ENCODE measurements around the gene LILRB5.
"Not testable (repeated sequence)": the region's sequence is repeated elsewhere in the genome, so short reads cannot be mapped to it uniquely, and the experiment has no call there.

Gene LILRB5

DNA sequence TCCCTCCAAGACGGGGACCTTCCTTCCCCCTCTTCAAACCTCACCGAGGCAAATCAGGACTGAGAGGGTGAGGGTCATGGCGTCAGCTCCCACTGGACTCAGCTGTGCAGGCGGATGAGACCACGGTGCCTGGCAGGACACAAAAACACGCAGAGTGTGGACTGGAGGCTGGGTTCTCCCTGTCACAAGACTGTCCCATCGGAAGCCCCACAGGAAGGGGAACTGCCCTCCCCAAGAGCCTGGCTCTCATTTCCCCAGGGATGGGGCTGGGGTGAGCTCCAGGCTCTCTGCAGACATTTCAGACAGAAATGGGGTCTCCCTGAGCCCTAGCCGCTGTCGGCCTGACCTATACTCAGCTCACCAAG lies at the start of gene LILRB5:
Gene LILRB5 (minus strand): TSS at position 158 of the 365 bp plus-strand sequence. CDS start 80 bp downstream, at position 78.
- DNase-seq: no peak

DNA sequence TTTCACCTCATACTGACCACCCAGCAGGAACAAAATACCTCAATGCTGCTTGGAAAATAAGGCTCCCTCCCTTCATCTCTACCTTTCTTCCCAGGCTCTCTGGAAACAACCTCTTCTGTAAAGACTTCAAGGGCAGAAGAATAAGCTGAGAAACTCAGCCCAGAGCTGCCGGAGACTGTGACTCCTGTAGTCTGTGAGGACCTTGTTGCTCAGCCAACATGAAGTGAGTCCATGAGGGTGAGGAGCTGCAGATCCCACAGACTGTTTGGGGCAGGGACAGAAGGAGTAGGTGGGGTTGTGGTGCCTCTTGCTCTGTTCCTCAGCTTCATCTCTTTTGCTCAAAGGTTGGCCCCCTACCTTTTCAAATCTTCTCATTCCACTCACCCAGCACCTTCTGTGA lies 48.1 kb upstream of the LILRB5 start:
- DNase-seq: no peak

DNA sequence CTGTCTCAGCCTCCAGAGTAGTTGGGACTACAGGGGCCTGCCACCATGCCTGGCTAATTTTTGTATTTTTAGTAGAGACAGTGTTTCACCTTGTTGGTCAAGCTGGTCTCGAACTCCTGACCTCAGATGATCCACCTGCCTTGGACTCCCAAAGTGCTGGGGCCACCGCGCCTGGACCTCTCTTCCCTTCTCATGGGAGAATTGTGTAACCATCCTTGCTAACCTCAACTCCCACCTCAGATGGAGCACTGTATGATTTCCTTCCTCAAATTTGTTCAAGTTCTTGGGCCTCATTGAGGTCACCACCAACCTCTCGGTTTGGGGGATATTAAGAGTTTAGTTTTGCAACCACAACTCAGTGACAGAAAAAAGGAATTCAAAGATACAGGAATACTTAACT lies 45.2 kb upstream of the LILRB5 start:
- DNase-seq: no peak

GRCh38 chr19:54299515-54299914 lies 42.4 kb upstream of the LILRB5 start:
- no peak for DNase-seq

GRCh38 chr19:54299126-54299498 lies 42.0 kb upstream of the LILRB5 start:
- DNase-seq: no peak

DNA sequence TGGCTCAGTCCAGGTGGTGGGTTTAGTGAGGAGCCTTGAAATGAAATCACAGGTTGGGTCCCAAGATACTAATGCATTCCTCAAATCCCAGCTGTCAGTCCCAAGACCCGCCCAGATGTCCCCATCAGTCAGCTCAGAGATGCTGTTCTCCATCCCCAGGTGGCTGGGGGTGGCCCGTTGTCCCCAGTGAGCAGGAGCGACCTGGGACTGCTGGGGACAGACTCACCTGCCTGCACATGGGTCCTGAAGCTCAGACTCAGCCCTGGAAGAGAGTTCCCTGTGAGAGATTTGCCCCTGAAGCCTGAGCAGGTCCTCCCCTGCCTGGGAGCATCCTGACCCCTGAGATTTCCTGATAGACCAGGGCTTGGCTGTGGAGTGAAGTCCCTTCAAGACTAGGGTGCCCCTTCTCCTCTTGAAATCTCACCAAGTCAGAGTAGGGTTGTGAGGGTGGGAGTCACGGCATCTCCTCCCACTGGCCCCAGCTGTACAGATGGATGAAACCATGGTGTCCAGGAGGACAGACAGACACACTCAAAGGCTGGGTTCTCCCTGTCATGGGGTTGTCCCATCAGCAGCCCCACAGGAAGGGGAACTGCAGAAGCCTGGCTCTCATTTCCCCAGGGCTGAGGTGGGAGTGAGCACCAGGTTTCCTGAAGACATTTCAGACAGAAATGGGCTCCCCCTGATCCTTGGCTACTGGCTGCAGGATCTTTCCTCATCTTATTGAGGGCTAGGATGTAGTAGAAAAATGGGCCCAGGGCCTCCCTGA lies 41.5 kb upstream of the LILRB5 start:
- no peak for DNase-seq

- no peak for DNase-seq
Observed at GRCh38 chr19:54297759-54298305, 40.8 kb upstream of the LILRB5 start.

- DNase-seq: no peak
Observed at GRCh38 chr19:54294539-54294938, 37.5 kb upstream of the LILRB5 start.

- not testable (repeated sequence) for DNase-seq
Observed at GRCh38 chr19:54289160-54289559, 32.1 kb upstream of the LILRB5 start.

DNA sequence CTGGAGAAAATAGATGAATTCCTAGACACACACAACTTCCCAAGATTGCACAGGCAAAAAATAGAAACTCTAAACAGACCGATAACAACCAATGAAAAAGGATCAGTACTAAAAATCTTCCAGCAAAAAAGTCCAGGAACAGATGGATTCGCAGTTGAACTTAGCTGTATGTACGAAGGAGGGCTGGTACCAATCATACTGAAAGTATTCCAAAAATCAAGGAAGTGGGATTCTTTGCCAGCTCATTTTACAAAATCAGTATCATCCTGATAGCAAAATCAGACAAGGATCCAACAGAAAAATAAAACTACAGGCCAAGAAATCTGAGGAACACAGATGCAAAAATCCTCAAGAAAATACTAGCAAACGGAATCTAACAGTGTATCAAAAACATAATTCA lies 30.4 kb upstream of the LILRB5 start:
- no peak for DNase-seq

DNA sequence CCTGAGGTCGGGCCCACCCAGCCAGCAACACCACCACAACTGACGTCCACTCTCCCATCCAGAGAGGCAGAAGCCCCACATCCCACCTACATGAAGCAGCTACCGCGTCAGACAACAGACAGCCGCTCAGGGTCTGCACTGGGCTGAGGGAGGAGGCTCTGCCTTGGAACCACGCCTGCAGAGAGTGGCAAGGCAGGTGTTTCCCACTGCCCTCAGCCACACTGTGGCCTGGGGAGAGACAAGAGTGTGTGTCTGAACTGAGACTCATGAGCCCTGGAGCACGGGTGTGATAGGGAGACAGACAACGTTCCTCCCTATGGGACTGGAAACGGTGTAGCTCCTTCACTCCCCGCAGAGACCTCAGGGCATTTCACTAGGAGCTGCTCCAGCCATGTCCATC lies 29.2 kb upstream of the LILRB5 start:
- DNase-seq: not testable (repeated sequence)

- not testable (repeated sequence) for DNase-seq
Observed at GRCh38 chr19:54285427-54286056, 28.5 kb upstream of the LILRB5 start.

DNA sequence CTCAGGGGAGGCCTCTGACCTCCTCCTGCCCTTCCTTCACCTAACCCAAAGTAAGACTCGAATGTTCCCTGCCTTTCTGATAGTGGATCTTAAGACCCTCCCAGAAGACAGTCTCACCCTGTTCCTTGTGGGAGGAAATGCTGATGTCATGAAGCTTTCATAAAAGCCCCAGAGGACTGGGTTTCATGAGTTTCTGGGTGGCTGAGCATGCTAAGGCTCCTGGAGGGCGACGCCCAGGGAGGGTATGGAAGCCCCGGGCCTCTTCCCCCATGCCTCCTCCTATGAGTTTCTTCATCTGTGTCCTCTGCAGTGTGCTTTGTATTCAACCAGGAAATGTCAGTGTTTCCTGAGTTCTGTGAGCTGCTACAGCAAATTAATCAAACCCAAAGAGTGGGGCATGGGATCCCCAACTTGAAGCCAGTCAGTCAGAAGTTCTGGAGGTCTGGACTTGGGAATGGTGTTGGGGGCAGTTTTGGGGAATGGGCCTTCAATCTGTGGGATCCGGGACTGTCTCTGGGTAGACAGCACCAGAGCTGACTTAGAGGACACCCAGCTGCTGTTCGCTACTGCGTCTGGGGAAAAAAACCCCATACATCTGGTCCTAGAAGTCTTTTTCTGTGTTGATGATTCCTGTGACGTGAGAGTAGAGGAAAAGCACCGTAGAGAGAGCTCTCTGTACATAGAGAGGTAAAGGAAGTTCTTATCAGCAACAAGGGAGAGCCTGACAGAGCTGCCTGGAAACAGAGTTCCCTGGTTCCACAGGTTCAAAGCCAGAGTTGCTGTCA lies 25.8 kb upstream of the LILRB5 start:
- no peak for DNase-seq

GRCh38 chr19:54281729-54282075 lies 24.6 kb upstream of the LILRB5 start:
- DNase-seq: not testable (repeated sequence)

- no peak for DNase-seq
Observed at GRCh38 chr19:54281007-54281728, 24.1 kb upstream of the LILRB5 start, which contains the start of gene LILRB2. Gene LILRB2, minus strand, starts transcription at chr19:54281110. Its CDS starts 614 bp downstream, at chr19:54280496.

GRCh38 chr19:54280441-54280840 lies 23.4 kb upstream of the LILRB5 start:
- not testable (repeated sequence) for DNase-seq

DNA sequence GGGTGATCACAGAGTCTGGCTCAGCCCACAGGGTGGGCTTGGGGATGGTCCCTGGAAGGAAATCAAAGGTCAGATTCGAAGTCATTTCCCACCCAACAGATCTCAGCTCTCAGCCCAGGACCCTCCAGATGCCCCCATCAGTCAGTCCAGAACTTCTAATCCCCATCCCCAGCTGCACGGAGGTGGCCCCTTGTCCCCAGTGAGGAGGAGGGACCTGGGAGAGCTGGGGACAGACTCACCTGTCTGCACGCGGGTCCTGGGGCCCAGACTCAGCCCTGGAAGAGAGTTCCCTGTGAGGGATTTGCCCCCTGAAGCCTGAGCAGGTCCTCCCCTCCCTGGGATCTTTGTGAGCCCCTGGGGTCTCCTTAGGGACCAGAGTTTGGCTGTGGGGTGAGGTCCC lies 23.0 kb upstream of the LILRB5 start:
- not testable (repeated sequence) for DNase-seq

GRCh38 chr19:54279406-54279962 lies 22.4 kb upstream of the LILRB5 start:
- DNase-seq: no peak

- DNase-seq: not testable (repeated sequence)
Observed at GRCh38 chr19:54278571-54279195, 21.6 kb upstream of the LILRB5 start.

GRCh38 chr19:54278056-54278455 lies 21.0 kb upstream of the LILRB5 start:
- DNase-seq: not testable (repeated sequence)

DNA sequence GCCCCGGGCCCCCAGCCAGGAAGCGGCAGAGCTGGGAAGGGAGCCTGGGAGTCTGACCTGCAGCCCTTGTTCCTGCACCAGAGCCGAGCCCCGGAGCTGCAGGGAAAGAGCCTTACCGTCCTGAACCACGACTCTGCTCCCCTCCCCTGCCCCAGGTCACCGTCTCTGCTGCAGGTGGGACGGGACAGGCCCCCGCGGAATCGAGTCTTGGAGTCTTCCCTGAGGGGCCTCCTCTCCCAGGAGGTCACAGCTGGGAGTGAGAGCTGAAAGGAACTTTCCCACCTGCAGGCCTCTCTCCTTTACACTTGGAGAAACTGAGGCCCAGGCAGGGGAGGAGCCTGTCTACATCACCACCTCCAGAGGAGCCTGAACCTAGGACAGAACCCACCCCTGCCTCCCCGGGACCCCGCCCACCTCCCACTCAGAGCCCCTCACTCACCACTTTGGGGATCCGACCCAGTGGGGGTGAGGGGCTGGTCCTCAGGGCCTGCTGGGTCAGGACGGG lies 20.1 kb upstream of the LILRB5 start:
- DNase-seq: not testable (repeated sequence)

GRCh38 chr19:54275951-54276350 lies 18.9 kb upstream of the LILRB5 start:
- DNase-seq: no peak
